ENCODE results near the gene CCN2. TPM values are rescaled to one million over a fixed set of nuclear protein-coding genes. Genes with fewer than 3 reads are reported as not detected.

The CCN2 gene
- 5.8 and 8.3 TPM in 2 replicates for total RNA-seq (2014; rRNA removed; shearing (Covaris generic))

- peak within 1 kb of the TSS; percentile 67 for H3K4me3 ChIP-seq (ENCODE audit: insufficient read depth, low read depth, low read length)
- peak; percentile 88 for DNase-seq
- H3K27me3 ChIP-seq (ENCODE audit: control insufficient read depth, insufficient read depth, low read length): no peaks in the 10 kb centered on the region
- H3K36me3 ChIP-seq (replicated peaks; ENCODE audit: control insufficient read depth, insufficient read depth, low read length): peaks cover 19% of the 10 kb centered on the region
Observed at GRCh38 chr6:131950767-131951575, at the start of gene CCN2. Gene CCN2, minus strand, starts transcription at chr6:131951372. Its CDS starts 200 bp downstream, at chr6:131951172.

DNA sequence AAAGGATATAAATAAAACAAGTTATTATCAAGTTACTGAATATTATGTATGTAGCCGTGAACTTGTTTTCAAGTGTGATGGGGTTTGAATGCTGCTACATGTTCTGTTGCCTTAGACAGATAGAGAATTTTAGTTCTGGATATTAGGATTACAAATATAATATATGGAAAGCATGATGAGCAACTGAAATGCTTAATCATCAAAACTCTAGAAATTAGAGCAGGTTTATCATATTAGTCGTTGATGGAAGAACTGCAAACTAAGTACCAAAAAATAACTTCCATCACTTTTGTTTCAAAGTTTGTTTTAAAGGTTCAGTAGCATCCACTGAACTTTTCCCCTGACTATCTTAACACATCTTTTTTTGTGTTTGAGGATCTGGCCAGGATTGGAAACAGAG lies 49.1 kb upstream of the CCN2 start:
- Histone ChIP-seq H3K4me3 (ENCODE audit: insufficient read depth, low read depth, low read length) (no peak overlapping the region), H3K36me3 (replicated peaks; ENCODE audit: control insufficient read depth, insufficient read depth, low read length) (no peaks in the 10 kb centered on the region), H3K27me3 (ENCODE audit: control insufficient read depth, insufficient read depth, low read length) (no peaks in the 10 kb centered on the region)
- no peak for DNase-seq

- Histone ChIP-seq H3K27me3 (ENCODE audit: control insufficient read depth, insufficient read depth, low read length) (no peaks in the 10 kb centered on the region), H3K36me3 (replicated peaks; ENCODE audit: control insufficient read depth, insufficient read depth, low read length) (no peaks in the 10 kb centered on the region), H3K4me3 (ENCODE audit: insufficient read depth, low read depth, low read length) (no peak overlapping the region)
- no peak for DNase-seq
Observed at GRCh38 chr6:131999545-132000146, 48.5 kb upstream of the CCN2 start.

DNA sequence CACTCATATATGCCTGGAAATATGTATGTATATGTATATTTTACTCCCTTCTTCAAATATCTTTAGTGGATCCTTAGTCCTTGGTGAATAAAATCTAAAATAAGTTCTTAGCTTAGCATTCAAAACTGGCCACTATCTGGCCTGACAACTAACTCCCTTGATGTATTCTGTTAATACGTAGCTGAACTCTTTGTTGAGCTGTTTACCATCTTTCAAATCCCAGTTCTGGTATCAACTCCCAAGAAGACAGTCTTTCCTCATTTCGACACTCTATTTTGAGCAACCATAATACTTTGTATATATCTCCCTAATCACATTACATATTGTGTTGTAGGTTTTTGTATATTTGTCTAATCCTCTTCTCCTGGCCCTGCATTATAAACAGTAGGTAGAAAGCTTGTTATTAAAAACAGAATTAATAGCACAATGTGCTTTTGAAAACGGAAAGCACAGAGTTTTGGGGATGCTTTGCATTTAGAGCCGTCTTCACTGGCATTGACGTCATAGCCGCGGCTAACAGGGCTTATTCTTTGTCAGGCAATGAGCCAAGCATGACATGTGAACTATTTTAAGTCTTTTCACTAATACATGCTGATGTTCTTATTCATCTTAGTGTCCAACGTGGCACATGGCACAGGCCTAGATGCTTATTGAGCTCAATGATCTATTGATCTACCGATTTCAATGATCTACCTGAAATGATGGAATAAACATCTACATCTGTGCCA lies 47.2 kb upstream of the CCN2 start:
- H3K4me3 ChIP-seq (ENCODE audit: insufficient read depth, low read depth, low read length): no peak overlapping the region
- DNase-seq: no peak
- no peaks in the 10 kb centered on the region for H3K36me3 ChIP-seq (replicated peaks; ENCODE audit: control insufficient read depth, insufficient read depth, low read length)
- no peaks in the 10 kb centered on the region for H3K27me3 ChIP-seq (ENCODE audit: control insufficient read depth, insufficient read depth, low read length)

DNA sequence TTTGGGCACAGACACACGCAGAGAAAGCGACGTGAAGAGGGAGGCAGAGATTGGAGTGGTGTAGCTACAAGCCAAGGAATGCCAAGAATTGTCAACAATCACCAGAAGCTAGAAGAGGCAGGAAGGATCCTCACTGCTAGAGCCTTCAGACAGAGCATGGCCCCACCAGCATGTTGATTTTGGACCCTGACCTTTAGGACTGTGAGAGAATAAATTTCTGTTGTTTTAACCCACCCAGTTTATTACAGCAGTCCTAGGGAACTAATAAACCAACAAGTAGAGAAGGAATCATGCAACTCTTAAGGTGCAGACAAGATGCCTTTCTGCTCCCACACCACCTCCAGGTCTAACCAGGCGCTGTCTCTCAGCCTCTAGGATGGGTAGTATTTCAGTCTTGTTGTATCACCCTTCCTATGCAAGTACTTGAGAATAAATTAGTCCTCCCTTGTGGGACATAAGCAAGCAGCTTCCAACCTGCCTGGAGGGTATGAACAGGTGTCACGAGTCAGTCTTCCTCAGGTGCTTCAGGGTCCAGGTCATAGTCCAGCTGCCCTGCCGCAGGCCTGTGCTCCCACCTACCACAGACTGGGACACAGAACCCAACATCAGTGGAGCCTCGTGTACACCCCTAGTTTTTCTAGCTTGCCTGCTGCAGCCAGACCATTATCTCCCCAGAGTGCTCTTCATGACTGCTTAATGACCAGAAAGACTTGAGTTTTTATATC lies 46.4 kb upstream of the CCN2 start:
- H3K27me3 ChIP-seq (ENCODE audit: control insufficient read depth, insufficient read depth, low read length): no peaks in the 10 kb centered on the region
- DNase-seq: no peak
- no peak overlapping the region for H3K4me3 ChIP-seq (ENCODE audit: insufficient read depth, low read depth, low read length)
- H3K36me3 ChIP-seq (replicated peaks; ENCODE audit: control insufficient read depth, insufficient read depth, low read length): no peaks in the 10 kb centered on the region

- no peak for DNase-seq
- H3K27me3 ChIP-seq (ENCODE audit: control insufficient read depth, insufficient read depth, low read length): no peaks in the 10 kb centered on the region
- no peaks in the 10 kb centered on the region for H3K36me3 ChIP-seq (replicated peaks; ENCODE audit: control insufficient read depth, insufficient read depth, low read length)
- H3K4me3 ChIP-seq (ENCODE audit: insufficient read depth, low read depth, low read length): no peak overlapping the region
Observed at GRCh38 chr6:131995917-131996316, 44.7 kb upstream of the CCN2 start.

- Histone ChIP-seq H3K36me3 (replicated peaks; ENCODE audit: control insufficient read depth, insufficient read depth, low read length) (no peaks in the 10 kb centered on the region), H3K27me3 (ENCODE audit: control insufficient read depth, insufficient read depth, low read length) (no peaks in the 10 kb centered on the region), H3K4me3 (ENCODE audit: insufficient read depth, low read depth, low read length) (no peak overlapping the region)
- DNase-seq: no peak
Observed at GRCh38 chr6:131992557-131992956, 41.4 kb upstream of the CCN2 start.

DNA sequence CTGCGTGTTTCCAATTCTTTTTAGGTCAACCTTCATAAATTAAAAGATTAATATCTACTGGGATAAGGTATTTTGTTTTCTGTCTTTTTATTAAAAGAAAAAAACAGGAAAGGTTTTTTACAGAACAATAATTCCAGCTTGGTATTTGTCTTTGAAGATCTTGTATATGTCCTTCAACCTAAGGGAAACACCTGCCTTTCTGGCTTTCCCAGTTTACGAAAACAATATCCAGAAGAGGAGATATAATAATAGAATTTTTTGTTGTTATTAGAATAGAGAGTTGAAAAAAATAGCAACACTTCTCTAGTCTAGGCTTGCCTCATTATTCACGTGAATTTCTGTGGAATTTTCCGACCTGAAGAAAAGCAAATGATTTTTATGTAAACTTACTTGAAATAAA lies 37.9 kb upstream of the CCN2 start:
- H3K4me3 ChIP-seq (ENCODE audit: insufficient read depth, low read depth, low read length): no peak overlapping the region
- H3K36me3 ChIP-seq (replicated peaks; ENCODE audit: control insufficient read depth, insufficient read depth, low read length): no peaks in the 10 kb centered on the region
- H3K27me3 ChIP-seq (ENCODE audit: control insufficient read depth, insufficient read depth, low read length): no peaks in the 10 kb centered on the region
- DNase-seq: no peak

- Histone ChIP-seq H3K36me3 (replicated peaks; ENCODE audit: control insufficient read depth, insufficient read depth, low read length) (no peaks in the 10 kb centered on the region), H3K4me3 (ENCODE audit: insufficient read depth, low read depth, low read length) (no peak overlapping the region), H3K27me3 (ENCODE audit: control insufficient read depth, insufficient read depth, low read length) (no peaks in the 10 kb centered on the region)
- no peak for DNase-seq
Observed at GRCh38 chr6:131982740-131983259, 31.6 kb upstream of the CCN2 start.

DNA sequence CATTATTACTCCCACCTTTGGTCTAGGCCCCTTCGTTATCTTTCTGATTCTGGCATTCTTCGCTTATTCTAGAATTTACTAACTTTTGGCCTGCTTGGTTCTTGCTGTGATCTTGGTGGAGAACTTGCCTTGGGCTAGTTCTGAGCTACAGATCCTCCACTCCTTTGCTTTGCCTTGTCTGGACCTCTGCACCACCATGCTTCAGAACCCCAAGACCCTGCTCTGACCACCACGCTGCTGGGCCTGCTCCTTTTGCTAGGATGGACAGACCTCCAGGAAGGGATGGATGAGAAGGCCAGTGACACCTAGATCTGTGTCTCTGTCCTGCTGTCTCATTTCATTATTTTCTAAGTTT lies 30.4 kb upstream of the CCN2 start:
- no peak overlapping the region for H3K4me3 ChIP-seq (ENCODE audit: insufficient read depth, low read depth, low read length)
- H3K36me3 ChIP-seq (replicated peaks; ENCODE audit: control insufficient read depth, insufficient read depth, low read length): no peaks in the 10 kb centered on the region
- DNase-seq: no peak
- no peaks in the 10 kb centered on the region for H3K27me3 ChIP-seq (ENCODE audit: control insufficient read depth, insufficient read depth, low read length)

GRCh38 chr6:131980791-131981623 lies 29.8 kb upstream of the CCN2 start:
- DNase-seq: no peak

GRCh38 chr6:131980338-131980790 lies 29.2 kb upstream of the CCN2 start:
- DNase-seq: no peak
- H3K36me3 ChIP-seq (replicated peaks; ENCODE audit: control insufficient read depth, insufficient read depth, low read length): no peaks in the 10 kb centered on the region
- H3K27me3 ChIP-seq (ENCODE audit: control insufficient read depth, insufficient read depth, low read length): no peaks in the 10 kb centered on the region
- H3K4me3 ChIP-seq (ENCODE audit: insufficient read depth, low read depth, low read length): no peak overlapping the region

More at GRCh38 chr6:131980791-131981623, 29.8 kb upstream of the CCN2 start:
- Histone ChIP-seq H3K36me3 (replicated peaks; ENCODE audit: control insufficient read depth, insufficient read depth, low read length) (no peaks in the 10 kb centered on the region), H3K27me3 (ENCODE audit: control insufficient read depth, insufficient read depth, low read length) (no peaks in the 10 kb centered on the region), H3K4me3 (ENCODE audit: insufficient read depth, low read depth, low read length) (no peak overlapping the region)

GRCh38 chr6:131979515-131980337 lies 28.6 kb upstream of the CCN2 start:
- H3K36me3 ChIP-seq (replicated peaks; ENCODE audit: control insufficient read depth, insufficient read depth, low read length): no peaks in the 10 kb centered on the region
- H3K27me3 ChIP-seq (ENCODE audit: control insufficient read depth, insufficient read depth, low read length): no peaks in the 10 kb centered on the region
- no peak for DNase-seq
- no peak overlapping the region for H3K4me3 ChIP-seq (ENCODE audit: insufficient read depth, low read depth, low read length)
